Measurements from ENCODE around the gene ATG4B. TPM values are rescaled to one million over a fixed set of nuclear protein-coding genes. Genes with fewer than 3 reads are reported as not detected.

ATG4B gene
- total RNA-seq, 1 donor from 2014 or later: 50.4 TPM

Other genes with a start within 250 kb of the ATG4B start
- 95.5 TPM for gene STK25, start 129.1 kb upstream of the ATG4B start, total RNA-seq
- gene BOK, start 78.9 kb upstream of the ATG4B start, total RNA-seq: 115 TPM
- 48.7 TPM for gene THAP4, start 535 bp upstream of the ATG4B start, total RNA-seq
- 22.1 TPM for gene DTYMK, start 49.1 kb downstream of the ATG4B start, total RNA-seq
- gene ING5, start 64.3 kb downstream of the ATG4B start, total RNA-seq: 29.1 TPM
- 27.0 TPM for gene D2HGDH, start 96.9 kb downstream of the ATG4B start, total RNA-seq
- gene GAL3ST2, start 139.1 kb downstream of the ATG4B start, total RNA-seq: not detected
- gene NEU4, start 171.5 kb downstream of the ATG4B start, total RNA-seq: 1.1 TPM
- 0.42 TPM for gene PDCD1, start 221.2 kb downstream of the ATG4B start, total RNA-seq
- gene RTP5, start 232.0 kb downstream of the ATG4B start, total RNA-seq: not detected